CD14-positive monocyte (primary cell): ENCODE measurements around the gene ORMDL2. TPM values are rescaled to one million over a fixed set of nuclear protein-coding genes. Genes with fewer than 3 reads are reported as not detected.
A peak's percentile ranks its signal among the peaks of the same experiment; 100 is the strongest.

Experiments
- DNase-seq, 3 donors: peaks; one replicate each; pipeline ENCODE4 v3.0.0-alpha.2; 2011 to 2022
- H2AFZ ChIP-seq: 2 replicates; pipeline ENCODE4 v1.6.0; 2012; ENCODE audit warnings: mild to moderate bottlenecking, low read depth, low read length, inconsistent platforms; ENCODE audit not compliant: insufficient read depth, poor library complexity, severe bottlenecking
- H3K27ac ChIP-seq, 2 donors: 1 replicate in 1 of 2; 2 replicates in 1 of 2; pipeline ENCODE4 v1.5.1; 2012 to 2013; ENCODE audit warnings: low read length in 2 of 2, control low read depth in 1 of 2, inconsistent platforms in 1 of 2, low read depth in 1 of 2, mild to moderate bottlenecking in 1 of 2
- H3K27me3 ChIP-seq, 2 donors: one replicate each; pipeline versions ENCODE4 v1.6.0 to v1.6.1; 2011 to 2013; ENCODE audit warnings: low read length in 2 of 2; ENCODE audit not compliant: control insufficient read depth in 2 of 2, insufficient read depth in 2 of 2
- H3K36me3 ChIP-seq, 2 donors: replicated peaks in 1 of 2; 1 replicate in 1 of 2; 2 replicates in 1 of 2; pipeline versions ENCODE4 v1.5.1 to v1.6.1; 2012 to 2013; ENCODE audit warnings: low read length in 2 of 2, control low read depth in 1 of 2, inconsistent platforms in 1 of 2, mild to moderate bottlenecking in 1 of 2; ENCODE audit not compliant: insufficient read depth in 2 of 2, control insufficient read depth in 1 of 2
- H3K4me1 ChIP-seq, 2 donors: 1 replicate in 1 of 2; 2 replicates in 1 of 2; pipeline versions ENCODE4 v1.5.1 to v1.6.1; 2012 to 2013; ENCODE audit warnings: low read length in 2 of 2, control low read depth in 1 of 2, inconsistent platforms in 1 of 2, mild to moderate bottlenecking in 1 of 2, moderate library complexity in 1 of 2; ENCODE audit not compliant: insufficient read depth in 2 of 2, control insufficient read depth in 1 of 2
- H3K4me2 ChIP-seq: replicated peaks from 2 replicates; pipeline ENCODE3; 2012; ENCODE audit warnings: low read length, moderate library complexity, mild to moderate bottlenecking; ENCODE audit not compliant: poor library complexity, severe bottlenecking; ENCODE audit errors: extremely low read depth
- H3K4me3 ChIP-seq, 3 experiments: fragments of 200-600 bp in 1 of 3; sonication (generic) in 1 of 3; replicated peaks in 1 of 3; 1 replicate in 2 of 3; 2 replicates in 1 of 3; pipeline ENCODE4 v1.5.1; 2011 to 2013; ENCODE audit warnings: low read length in 3 of 3, mild to moderate bottlenecking in 3 of 3, control low read depth in 2 of 3, low read depth in 2 of 3, inconsistent platforms in 1 of 3, moderate library complexity in 1 of 3
- H3K79me2 ChIP-seq: 2 replicates; pipeline ENCODE4 v1.6.0; 2012; ENCODE audit warnings: mild to moderate bottlenecking, control low read depth, inconsistent platforms, low read length, moderate library complexity; ENCODE audit not compliant: insufficient read depth
- H3K9ac ChIP-seq: 2 replicates; pipeline ENCODE4 v1.6.0; 2017; ENCODE audit warnings: low read length, mild to moderate bottlenecking; ENCODE audit not compliant: insufficient read depth, poor library complexity, severe bottlenecking
- H3K9me3 ChIP-seq, 2 donors: replicated peaks in 1 of 2; 1 replicate in 1 of 2; 2 replicates in 1 of 2; pipeline versions ENCODE4 v1.5.1 to v1.6.1; 2012 to 2013; ENCODE audit warnings: low read length in 2 of 2, control low read depth in 1 of 2; ENCODE audit not compliant: control insufficient read depth in 1 of 2, insufficient read depth in 1 of 2
- H4K20me1 ChIP-seq: 2 replicates; pipeline ENCODE4 v1.6.0; 2012; ENCODE audit warnings: mild to moderate bottlenecking, low read length, control low read depth, moderate library complexity; ENCODE audit not compliant: insufficient read depth
- H3K27ac Mint-ChIP-seq, 7 donors: one replicate each; pipeline ENCODE4 v1.8.0; 2020; ENCODE audit warnings: mild to moderate bottlenecking in 7 of 7, mixed read lengths in 7 of 7, moderate library complexity in 6 of 7, inconsistent platforms in 2 of 7
- H3K27me3 Mint-ChIP-seq, 3 donors: one replicate each; pipeline ENCODE4 v1.8.0; 2021 to 2022; ENCODE audit warnings: low read depth in 3 of 3, mild to moderate bottlenecking in 3 of 3, mixed read lengths in 3 of 3, moderate library complexity in 3 of 3, inconsistent platforms in 1 of 3
- H3K36me3 Mint-ChIP-seq, 2 donors: one replicate each; pipeline ENCODE4 v1.8.0; 2020; ENCODE audit warnings: mixed read lengths in 2 of 2, inconsistent platforms in 1 of 2, mild to moderate bottlenecking in 1 of 2
- H3K4me1 Mint-ChIP-seq: one replicate; pipeline ENCODE4 v1.8.0; 2020; ENCODE audit warnings: mild to moderate bottlenecking, mixed read lengths
- H3K4me3 Mint-ChIP-seq, 2 donors: one replicate each; pipeline ENCODE4 v1.8.0; 2020; ENCODE audit warnings: mild to moderate bottlenecking in 2 of 2, mixed read lengths in 2 of 2, moderate library complexity in 1 of 2
- H3K9me3 Mint-ChIP-seq, 7 donors: one replicate each; pipeline ENCODE4 v1.8.0; 2020 to 2022; ENCODE audit warnings: mixed read lengths in 7 of 7, mild to moderate bottlenecking in 6 of 7, moderate library complexity in 6 of 7, inconsistent platforms in 2 of 7
- WGBS: methylation state at CpG from one replicate; pipeline ENCODE4 v1.1.5; 2013; ENCODE audit warnings: missing lambda C conversion rate; ENCODE audit not compliant: insufficient coverage; 5-methylcytosine and 5-hydroxymethylcytosine counted together
- intact Hi-C, 2 donors: fragments of 100-400 bp; cut with micrococcal nuclease; formaldehyde crosslinking; loops; one replicate each; pipeline versions ENCODE4 v1.15.0 to v1.15.1; 2023
- polyA plus RNA-seq, 3 donors: library from polyadenylated mRNA; depleted of rRNA in 1 of 3; unstranded in 2 of 3; stranded (reverse) in 1 of 3; fragments of 300-500 nt in 2 of 3; fragments of >200 nt in 1 of 3; fragmentation: Illumina TruSeq in 2 of 3; gene quantifications; 1 replicate in 2 of 3; 2 replicates in 1 of 3; pipeline ENCODE4 v1.2.3, GENCODE V29; 2012 to 2021
- TF ChIP-seq, protein P1 (sequence below): fragments of 200-600 bp; IDR thresholded peaks from one replicate; pipeline ENCODE4 v1.8.0; 2022; ENCODE audit warnings: antibody characterized with exemption, mild to moderate bottlenecking

The ORMDL2 gene
- polyA plus RNA-seq, 3 donors, result 15.5 to 140 (median 137) TPM

DNA sequence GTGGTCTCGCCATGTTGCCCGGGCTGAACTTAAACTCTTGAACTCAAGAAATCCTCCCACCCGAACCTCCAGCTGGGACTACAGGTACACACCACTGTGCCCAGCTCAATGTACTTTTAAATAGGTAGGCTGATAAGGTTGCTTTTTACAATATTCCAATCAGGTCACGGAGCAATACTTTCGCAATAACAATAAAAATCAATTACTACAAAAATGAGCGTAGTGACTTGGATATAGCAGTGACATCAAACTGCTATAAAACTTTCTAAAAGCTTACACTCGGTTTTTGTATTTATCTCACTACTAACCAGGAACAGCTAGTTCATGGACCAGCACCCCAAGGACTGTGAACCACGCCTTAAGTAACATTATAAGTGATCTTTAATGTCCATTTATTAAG, 10.9 kb upstream of the ORMDL2 start:
- Histone ChIP-seq H3K4me3 (no peak overlapping the region), H2AFZ (no peak overlapping the region), H3K27me3 (no peaks in the 10 kb centered on the region), H3K27ac (no peak overlapping the region), H3K4me1 (no peaks in the 10 kb centered on the region), H3K79me2 (peaks cover 94% of the 10 kb centered on the region), H3K9me3 (no peaks in the 10 kb centered on the region), H3K36me3 (peaks cover 36 to 65% of the 10 kb centered on the region in 2 donors), H4K20me1 (peaks cover 93% of the 10 kb centered on the region), H3K9ac (no peak overlapping the region), H3K4me2 (no peak overlapping the region)
- intact Hi-C loops, result no loop called here
- no CpG with 5 or more reads among the region's 8 CpGs for WGBS
- no peak overlapping the region for H3K4me3 Mint-ChIP-seq
- TF ChIP-seq, protein P1, sequence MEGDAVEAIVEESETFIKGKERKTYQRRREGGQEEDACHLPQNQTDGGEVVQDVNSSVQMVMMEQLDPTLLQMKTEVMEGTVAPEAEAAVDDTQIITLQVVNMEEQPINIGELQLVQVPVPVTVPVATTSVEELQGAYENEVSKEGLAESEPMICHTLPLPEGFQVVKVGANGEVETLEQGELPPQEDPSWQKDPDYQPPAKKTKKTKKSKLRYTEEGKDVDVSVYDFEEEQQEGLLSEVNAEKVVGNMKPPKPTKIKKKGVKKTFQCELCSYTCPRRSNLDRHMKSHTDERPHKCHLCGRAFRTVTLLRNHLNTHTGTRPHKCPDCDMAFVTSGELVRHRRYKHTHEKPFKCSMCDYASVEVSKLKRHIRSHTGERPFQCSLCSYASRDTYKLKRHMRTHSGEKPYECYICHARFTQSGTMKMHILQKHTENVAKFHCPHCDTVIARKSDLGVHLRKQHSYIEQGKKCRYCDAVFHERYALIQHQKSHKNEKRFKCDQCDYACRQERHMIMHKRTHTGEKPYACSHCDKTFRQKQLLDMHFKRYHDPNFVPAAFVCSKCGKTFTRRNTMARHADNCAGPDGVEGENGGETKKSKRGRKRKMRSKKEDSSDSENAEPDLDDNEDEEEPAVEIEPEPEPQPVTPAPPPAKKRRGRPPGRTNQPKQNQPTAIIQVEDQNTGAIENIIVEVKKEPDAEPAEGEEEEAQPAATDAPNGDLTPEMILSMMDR, result no peak
- peaks cover 2% of the 10 kb centered on the region for H3K4me1 Mint-ChIP-seq
- H3K36me3 Mint-ChIP-seq, result peaks cover 45 to 68% of the 10 kb centered on the region in 2 donors
- DNase-seq, result no peak
- H3K27me3 Mint-ChIP-seq, result no peaks in the 10 kb centered on the region
- peak overlapping the region in 1 of 7 donors; percentile 26 for H3K27ac Mint-ChIP-seq
- no peaks in the 10 kb centered on the region for H3K9me3 Mint-ChIP-seq

DNA sequence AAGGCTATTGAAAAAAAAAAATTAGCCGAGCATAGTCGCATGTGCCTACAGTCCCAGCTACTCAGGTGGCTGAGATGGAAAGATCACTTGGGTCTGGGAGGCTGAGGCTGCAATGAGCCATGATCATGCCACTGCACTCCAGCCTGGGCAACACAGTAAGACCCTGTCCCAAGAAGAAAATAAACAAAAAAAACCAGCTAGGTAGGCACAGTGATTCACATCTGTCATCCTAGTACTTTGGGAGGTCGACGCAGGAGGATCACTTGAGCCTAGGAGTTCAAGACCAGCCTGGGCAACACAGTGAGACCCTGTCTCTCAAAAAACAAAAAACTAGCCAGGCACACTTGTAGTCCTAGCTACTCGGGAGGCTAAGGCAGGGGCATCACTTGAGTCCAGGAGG, 8.6 kb upstream of the ORMDL2 start:
- Mint-ChIP-seq H3K27ac (peak overlapping the region in 2 of 7 donors; percentile 21 to 46), H3K4me3 (no peak overlapping the region), H3K4me1 (peaks cover 7% of the 10 kb centered on the region), H3K9me3 (no peaks in the 10 kb centered on the region), H3K36me3 (peaks cover 38 to 64% of the 10 kb centered on the region in 2 donors), H3K27me3 (no peaks in the 10 kb centered on the region)
- Histone ChIP-seq H3K4me3 (no peak overlapping the region), H3K4me1 (no peaks in the 10 kb centered on the region), H3K27ac (no peak overlapping the region), H4K20me1 (peaks cover 99% of the 10 kb centered on the region), H3K9me3 (no peaks in the 10 kb centered on the region), H3K27me3 (no peaks in the 10 kb centered on the region), H3K36me3 (peaks cover 16 to 61% of the 10 kb centered on the region in 2 donors), H3K4me2 (no peak overlapping the region), H3K79me2 (peaks cover 100% of the 10 kb centered on the region), H3K9ac (no peak overlapping the region), H2AFZ (no peak overlapping the region)
- no peak for DNase-seq
- TF ChIP-seq, protein P1, result no peak
- intact Hi-C loops, result no loop called here
- WGBS, result 100% methylated on average over 4 of the region's 5 CpGs
